Colonic mucosa (tissue), 4 donors: Measurements from ENCODE around the gene IRF9. TPM values are rescaled to one million over a fixed set of nuclear protein-coding genes. Genes with fewer than 3 reads are reported as not detected.

Experiments used
- DNase-seq: peaks from one replicate; pipeline ENCODE4 v3.0.0-alpha.2; 2020
- H3K27ac ChIP-seq: fragments of 200-600 bp; one replicate; pipeline ENCODE4 v1.8.0; 2021
- H3K27me3 ChIP-seq: fragments of 200-600 bp; one replicate; pipeline ENCODE4 v1.8.0; 2021
- H3K36me3 ChIP-seq: fragments of 200-600 bp; one replicate; pipeline ENCODE4 v1.8.0; 2021
- H3K4me1 ChIP-seq: fragments of 200-600 bp; one replicate; pipeline ENCODE4 v1.8.0; 2021; ENCODE audit warnings: mild to moderate bottlenecking
- H3K4me3 ChIP-seq: fragments of 200-600 bp; one replicate; pipeline ENCODE4 v1.8.0; 2021
- H3K9ac ChIP-seq, 2 donors: one replicate each; pipeline ENCODE4 v1.7.0; 2013; ENCODE audit warnings: control low read depth in 2 of 2, low read depth in 2 of 2, low read length in 2 of 2
- H3K9me3 ChIP-seq: fragments of 200-600 bp; one replicate; pipeline ENCODE4 v1.8.0; 2021
- intact Hi-C: fragments of 100-400 bp; cut with DNase I; formaldehyde crosslinking; loops from one replicate; pipeline ENCODE4 v1.14.1; 2022
- total RNA-seq, 2 donors: library from RNA; stranded (reverse); fragmentation: NEBNext Ultra II Directional in 1 of 2; extraction: Animal tissue kit (Norgen Biotek cat#: 25700) in 1 of 2; gene quantifications; one replicate each; pipeline ENCODE4 v1.2.1, GENCODE V29; 2021
- TF ChIP-seq, protein P1 (sequence below): fragments of 200-600 bp; IDR thresholded peaks from one replicate; pipeline ENCODE4 v1.8.0; 2022; ENCODE audit warnings: antibody characterized with exemption, mild to moderate bottlenecking
- donor health status: healthy.
- donor health status: DM: no; HTN: no; CAD: no.
- donor health status: DM: no; HTN: no; CAD: no.

IRF9 gene
- total RNA-seq, 2 donors from 2014 or later: 54.4 to 57.5 TPM

DNA sequence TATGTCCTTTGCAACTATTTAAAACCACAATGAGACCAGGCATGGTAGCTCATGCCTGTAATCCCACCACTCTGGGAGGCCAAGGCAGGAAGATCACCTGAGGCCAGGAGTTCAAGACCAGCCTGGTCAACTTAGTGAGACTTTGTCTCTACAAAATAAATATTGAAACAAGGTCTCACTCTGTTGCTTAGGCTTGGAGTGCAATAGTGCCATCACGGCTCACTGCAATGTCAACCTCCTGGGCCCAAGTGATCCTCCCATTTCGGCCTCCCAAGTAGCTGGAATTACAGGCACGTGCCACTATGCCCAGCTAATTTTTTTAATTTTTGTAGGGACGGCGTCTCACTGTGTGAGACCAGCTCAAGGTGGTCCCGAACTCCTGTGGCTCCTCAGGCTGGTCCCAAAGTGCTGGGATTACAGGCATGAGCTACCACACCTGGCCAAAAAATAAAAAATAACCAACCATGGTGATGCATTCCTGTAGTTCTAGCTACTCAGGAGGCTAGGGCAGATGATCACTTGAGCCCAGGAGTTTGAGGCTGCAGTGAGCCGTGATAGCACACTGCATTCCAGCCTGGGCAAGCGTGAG, 31.6 kb upstream of the IRF9 start:
- TF ChIP-seq, protein P1, sequence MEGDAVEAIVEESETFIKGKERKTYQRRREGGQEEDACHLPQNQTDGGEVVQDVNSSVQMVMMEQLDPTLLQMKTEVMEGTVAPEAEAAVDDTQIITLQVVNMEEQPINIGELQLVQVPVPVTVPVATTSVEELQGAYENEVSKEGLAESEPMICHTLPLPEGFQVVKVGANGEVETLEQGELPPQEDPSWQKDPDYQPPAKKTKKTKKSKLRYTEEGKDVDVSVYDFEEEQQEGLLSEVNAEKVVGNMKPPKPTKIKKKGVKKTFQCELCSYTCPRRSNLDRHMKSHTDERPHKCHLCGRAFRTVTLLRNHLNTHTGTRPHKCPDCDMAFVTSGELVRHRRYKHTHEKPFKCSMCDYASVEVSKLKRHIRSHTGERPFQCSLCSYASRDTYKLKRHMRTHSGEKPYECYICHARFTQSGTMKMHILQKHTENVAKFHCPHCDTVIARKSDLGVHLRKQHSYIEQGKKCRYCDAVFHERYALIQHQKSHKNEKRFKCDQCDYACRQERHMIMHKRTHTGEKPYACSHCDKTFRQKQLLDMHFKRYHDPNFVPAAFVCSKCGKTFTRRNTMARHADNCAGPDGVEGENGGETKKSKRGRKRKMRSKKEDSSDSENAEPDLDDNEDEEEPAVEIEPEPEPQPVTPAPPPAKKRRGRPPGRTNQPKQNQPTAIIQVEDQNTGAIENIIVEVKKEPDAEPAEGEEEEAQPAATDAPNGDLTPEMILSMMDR: no peak
- H3K9me3 ChIP-seq: no peaks in the 10 kb centered on the region
- no peak overlapping the region for H3K9ac ChIP-seq
- no peak overlapping the region for H3K27ac ChIP-seq
- no peak for DNase-seq
- H3K36me3 ChIP-seq: no peaks in the 10 kb centered on the region
- H3K27me3 ChIP-seq: no peaks in the 10 kb centered on the region
- no peaks in the 10 kb centered on the region for H3K4me1 ChIP-seq
- H3K4me3 ChIP-seq: no peak overlapping the region
- intact Hi-C loops: no loop called here

- no peaks in the 10 kb centered on the region for H3K4me1 ChIP-seq
- TF ChIP-seq, protein P1: no peak
- no peak within 1 kb of the TSS for H3K4me3 ChIP-seq
- no peaks in the 10 kb centered on the region for H3K9me3 ChIP-seq
- H3K9ac ChIP-seq: no peak within 1 kb of the TSS
- no peak for DNase-seq
- intact Hi-C loops: no loop called here
- H3K36me3 ChIP-seq: no peaks in the 10 kb centered on the region
- H3K27ac ChIP-seq: no peak within 1 kb of the TSS
- H3K27me3 ChIP-seq: no peaks in the 10 kb centered on the region
Measured at GRCh38 chr14:24130380-24130716, 30.7 kb upstream of the IRF9 start, which contains the start of gene FITM1. Gene FITM1 (plus strand): TSS chr14:24130659. CDS start chr14:24131564, 905 bp downstream.

- DNase-seq: no peak
- H3K9ac ChIP-seq: no peak overlapping the region
- TF ChIP-seq, protein P1: no peak
- H3K9me3 ChIP-seq: no peaks in the 10 kb centered on the region
- no peaks in the 10 kb centered on the region for H3K27me3 ChIP-seq
- no peaks in the 10 kb centered on the region for H3K36me3 ChIP-seq
- H3K4me1 ChIP-seq: no peaks in the 10 kb centered on the region
- intact Hi-C loops: no loop called here
- no peak overlapping the region for H3K27ac ChIP-seq
- no peak overlapping the region for H3K4me3 ChIP-seq
Measured at GRCh38 chr14:24130717-24131548, 30.1 kb upstream of the IRF9 start.

DNA sequence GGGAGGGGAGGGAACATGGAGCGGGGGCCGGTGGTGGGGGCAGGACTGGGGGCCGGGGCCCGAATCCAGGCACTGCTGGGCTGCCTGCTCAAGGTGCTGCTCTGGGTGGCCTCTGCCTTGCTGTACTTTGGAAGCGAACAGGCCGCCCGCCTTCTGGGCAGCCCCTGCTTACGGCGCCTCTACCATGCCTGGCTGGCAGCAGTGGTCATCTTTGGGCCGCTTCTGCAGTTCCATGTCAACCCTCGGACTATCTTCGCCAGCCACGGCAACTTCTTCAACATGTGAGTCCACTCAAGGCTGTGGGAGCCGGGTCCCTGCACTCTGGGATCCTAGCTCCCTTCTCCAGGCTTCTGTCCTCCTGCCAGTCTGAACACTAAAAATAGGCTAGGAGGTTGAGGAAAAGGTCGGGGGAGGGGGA, 29.5 kb upstream of the IRF9 start:
- no peak for DNase-seq
- TF ChIP-seq, protein P1: no peak

GRCh38 chr14:24132061-24132685, 28.9 kb upstream of the IRF9 start:
- TF ChIP-seq, protein P1: no peak
- H3K36me3 ChIP-seq: no peaks in the 10 kb centered on the region
- H3K4me3 ChIP-seq: no peak overlapping the region
- no peak overlapping the region for H3K27ac ChIP-seq
- intact Hi-C loops: no loop called here
- no peak for DNase-seq
- no peaks in the 10 kb centered on the region for H3K9me3 ChIP-seq
- no peak overlapping the region for H3K9ac ChIP-seq
- H3K27me3 ChIP-seq: no peaks in the 10 kb centered on the region
- peaks cover 4% of the 10 kb centered on the region for H3K4me1 ChIP-seq

More for the DNA sequence above, 29.5 kb upstream of the IRF9 start:
- no peaks in the 10 kb centered on the region for H3K9me3 ChIP-seq
- no peak overlapping the region for H3K9ac ChIP-seq
- no peaks in the 10 kb centered on the region for H3K4me1 ChIP-seq
- intact Hi-C loops: no loop called here
- H3K27ac ChIP-seq: no peak overlapping the region
- H3K27me3 ChIP-seq: no peaks in the 10 kb centered on the region
- no peaks in the 10 kb centered on the region for H3K36me3 ChIP-seq
- H3K4me3 ChIP-seq: no peak overlapping the region
